ENCODE measurements around the gene TASL. TPM values are rescaled to one million over a fixed set of nuclear protein-coding genes. Genes with fewer than 3 reads are reported as not detected.

The TASL gene
- total RNA-seq, 1 experiment from 2014 or later = not detected

GRCh38 chrX:30615229-30615628 is 37.7 kb upstream of the TASL start:
- Histone ChIP-seq H3K36me3 (ENCODE audit: low read depth) (no peaks in the 10 kb centered on the region), H3K4me1 (replicated peaks; ENCODE audit: insufficient read depth) (no peaks in the 10 kb centered on the region), H4K20me1 (ENCODE audit: insufficient read depth) (no peaks in the 10 kb centered on the region), H3K27ac (no peak overlapping the region), H3K9me3 (ENCODE audit: insufficient read depth, low read depth) (no peaks in the 10 kb centered on the region), H3F3A (ENCODE audit: insufficient read depth, low read depth) (no peaks in the 10 kb centered on the region), H3K27me3 (ENCODE audit: insufficient read depth, low read depth) (no peaks in the 10 kb centered on the region), H3K4me2 (no peak overlapping the region), H3K9me2 (ENCODE audit: insufficient read depth) (no peaks in the 10 kb centered on the region), H3K79me2 (ENCODE audit: low read depth) (no peaks in the 10 kb centered on the region), H3K4me3 (no peak overlapping the region), H2AFZ (no peak overlapping the region)
- no TSS peak for BruUV-seq (replicated peaks)
- intact Hi-C loops (cut with micrococcal nuclease; ENCODE audit: unreplicated experiment) = no loop called here
- TF ChIP-seq EZH2 (IDR thresholded peaks at IDR 0.05; ENCODE audit: low read depth) = no peak
- TF ChIP-seq CTCF (conservative IDR thresholded peaks at IDR 0.05) = no peak
- CTCF ChIA-PET = no interaction called here
- no peak for DNase-seq
- POLR2A ChIA-PET (ENCODE audit: unreplicated experiment) = no interaction called here

- no peaks in the 10 kb centered on the region for H3K79me2 ChIP-seq (ENCODE audit: low read depth)
- H3K27ac ChIP-seq = no peak overlapping the region
- BruUV-seq (replicated peaks) = no TSS peak
- no peaks in the 10 kb centered on the region for H3K36me3 ChIP-seq (ENCODE audit: low read depth)
- no peaks in the 10 kb centered on the region for H3K4me1 ChIP-seq (replicated peaks; ENCODE audit: insufficient read depth)
- ChIA-PET CTCF (no interaction called here), POLR2A (ENCODE audit: unreplicated experiment) (no interaction called here)
- intact Hi-C loops (cut with micrococcal nuclease; ENCODE audit: unreplicated experiment) = no loop called here
- no peak for TF ChIP-seq CTCF (conservative IDR thresholded peaks at IDR 0.05)
- H3K4me3 ChIP-seq = no peak overlapping the region
- no peak overlapping the region for H2AFZ ChIP-seq
- H3K9me3 ChIP-seq (ENCODE audit: insufficient read depth, low read depth) = no peaks in the 10 kb centered on the region
- no peaks in the 10 kb centered on the region for H3K27me3 ChIP-seq (ENCODE audit: insufficient read depth, low read depth)
- H3K4me2 ChIP-seq = no peak overlapping the region
- no peaks in the 10 kb centered on the region for H3K9me2 ChIP-seq (ENCODE audit: insufficient read depth)
- no peaks in the 10 kb centered on the region for H3F3A ChIP-seq (ENCODE audit: insufficient read depth, low read depth)
- H4K20me1 ChIP-seq (ENCODE audit: insufficient read depth) = no peaks in the 10 kb centered on the region
- DNase-seq = no peak
Measured at GRCh38 chrX:30613721-30614120, 36.2 kb upstream of the TASL start.

GRCh38 chrX:30612250-30612655 is 34.7 kb upstream of the TASL start:
- no peak overlapping the region for H3K4me2 ChIP-seq
- DNase-seq = no peak
- H3K27me3 ChIP-seq (ENCODE audit: insufficient read depth, low read depth) = no peaks in the 10 kb centered on the region
- ChIA-PET POLR2A (ENCODE audit: unreplicated experiment) (no interaction called here), CTCF (no interaction called here)
- H3K4me1 ChIP-seq (replicated peaks; ENCODE audit: insufficient read depth) = no peaks in the 10 kb centered on the region
- no peak overlapping the region for H3K27ac ChIP-seq
- no TSS peak for BruUV-seq (replicated peaks)
- H3K9me3 ChIP-seq (ENCODE audit: insufficient read depth, low read depth) = no peaks in the 10 kb centered on the region
- intact Hi-C loops (cut with micrococcal nuclease; ENCODE audit: unreplicated experiment) = no loop called here
- no peak overlapping the region for H3K4me3 ChIP-seq
- no peaks in the 10 kb centered on the region for H3K79me2 ChIP-seq (ENCODE audit: low read depth)
- no peaks in the 10 kb centered on the region for H3K9me2 ChIP-seq (ENCODE audit: insufficient read depth)
- no peak overlapping the region for H2AFZ ChIP-seq
- H4K20me1 ChIP-seq (ENCODE audit: insufficient read depth) = no peaks in the 10 kb centered on the region
- no peaks in the 10 kb centered on the region for H3K36me3 ChIP-seq (ENCODE audit: low read depth)
- no peaks in the 10 kb centered on the region for H3F3A ChIP-seq (ENCODE audit: insufficient read depth, low read depth)
- TF ChIP-seq CTCF (conservative IDR thresholded peaks at IDR 0.05) = no peak
- TF ChIP-seq EZH2 (IDR thresholded peaks at IDR 0.05; ENCODE audit: low read depth) = no peak
